Ramos (cell line): ENCODE data around the gene CNNM4.

Source experiments
- in situ Hi-C: fragments of 300-500 bp; cut with MboI; formaldehyde crosslinking; loops from one replicate; pipeline ENCODE4 v1.14.3; 2022; ENCODE audit warnings: low sequenced_read_pairs; ENCODE audit not compliant: unreplicated experiment

The CNNM4 gene

DNA sequence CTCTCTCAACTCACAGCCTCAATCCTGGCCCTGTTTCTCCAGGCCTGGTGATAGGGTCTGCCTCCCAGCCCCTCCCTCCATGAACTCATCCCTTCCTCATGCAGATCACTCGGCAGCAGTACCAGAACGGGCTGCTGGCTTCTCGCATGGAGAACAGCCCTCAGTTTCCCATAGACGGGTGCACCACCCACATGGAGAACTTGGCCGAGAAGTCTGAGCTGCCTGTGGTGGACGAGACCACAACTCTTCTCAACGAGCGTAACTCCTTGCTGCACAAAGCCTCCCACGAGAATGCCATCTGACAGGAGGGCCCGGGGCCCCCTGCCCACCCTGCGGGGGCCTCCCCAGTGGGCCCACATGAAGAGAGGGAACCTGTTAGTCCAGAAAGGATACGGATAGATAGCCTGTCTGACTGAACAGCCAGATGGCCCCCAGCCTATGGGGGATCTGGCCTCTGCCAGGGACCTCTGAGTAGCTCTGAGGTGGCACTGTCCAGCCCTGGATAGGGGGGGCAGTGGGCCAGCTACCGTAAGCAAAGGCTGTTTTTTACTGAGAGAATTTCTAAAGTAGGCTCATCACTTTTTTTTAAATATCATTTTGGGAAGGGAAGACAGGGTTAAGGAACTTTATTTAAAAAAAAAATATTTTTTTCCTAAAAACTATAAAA lies 48.6 kb downstream of the CNNM4 start:
- in situ Hi-C loops, result no loop called here

DNA sequence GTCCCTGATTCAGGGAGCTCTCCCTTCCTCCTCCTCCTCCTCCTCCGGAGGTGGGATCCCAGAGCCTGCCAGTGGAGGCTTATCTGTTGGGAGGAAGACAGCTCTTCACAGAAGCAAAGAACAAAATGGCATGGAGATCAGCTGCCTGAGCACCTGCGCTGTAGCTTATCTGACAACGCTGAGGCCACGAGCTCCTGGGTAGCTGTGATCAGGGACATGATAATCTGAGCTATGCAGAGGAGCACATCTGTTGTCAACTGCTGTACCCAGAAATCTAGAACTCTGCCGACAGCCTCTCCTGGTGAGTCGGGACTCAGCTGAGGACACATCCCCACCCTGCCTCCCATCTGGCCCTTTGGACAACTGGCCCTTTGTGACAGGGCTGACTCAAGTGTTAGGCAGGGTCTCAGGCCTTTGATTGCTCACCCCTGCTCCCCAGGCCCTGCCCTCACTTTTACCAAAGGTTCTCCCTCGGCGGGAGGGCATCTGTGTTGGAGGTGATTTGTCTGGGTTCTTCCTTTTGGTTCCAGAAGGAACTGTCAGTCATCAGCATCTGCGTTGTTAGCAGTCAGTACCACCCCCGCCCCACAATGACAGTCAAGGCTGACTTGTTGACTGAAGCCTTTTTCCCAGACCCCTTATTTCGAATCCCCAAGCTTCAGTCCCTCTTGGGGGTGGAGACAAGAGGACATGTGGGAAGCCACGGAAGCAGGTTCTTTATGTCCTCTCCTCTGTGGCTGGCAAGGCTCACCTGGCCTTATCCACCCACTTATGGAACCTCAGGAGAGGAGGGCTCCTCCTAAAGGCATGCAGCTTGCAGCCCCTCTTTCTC lies 49.5 kb downstream of the CNNM4 start:
- in situ Hi-C loops, result no loop called here

DNA sequence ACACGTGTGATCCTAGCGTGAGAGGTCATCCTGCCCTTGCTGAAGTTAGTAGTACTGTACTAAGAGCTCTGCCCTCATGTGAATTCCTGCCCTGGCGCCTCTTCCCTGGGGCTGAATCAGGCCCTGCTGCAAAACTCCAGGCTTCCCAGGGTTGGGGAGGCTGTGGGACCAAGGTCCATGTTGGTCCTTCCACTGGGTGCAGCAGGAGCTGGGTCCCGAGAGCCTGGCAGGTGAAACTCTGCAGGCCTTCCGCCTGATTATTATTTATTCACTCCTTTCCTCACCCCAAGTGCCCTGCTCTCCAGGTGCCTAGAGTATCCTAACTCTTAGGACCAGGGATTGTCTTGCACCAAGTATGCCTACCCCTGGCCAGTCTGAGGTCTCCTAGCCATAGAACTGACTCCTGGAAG lies 50.1 kb downstream of the CNNM4 start:
- in situ Hi-C loops, result no loop called here

DNA sequence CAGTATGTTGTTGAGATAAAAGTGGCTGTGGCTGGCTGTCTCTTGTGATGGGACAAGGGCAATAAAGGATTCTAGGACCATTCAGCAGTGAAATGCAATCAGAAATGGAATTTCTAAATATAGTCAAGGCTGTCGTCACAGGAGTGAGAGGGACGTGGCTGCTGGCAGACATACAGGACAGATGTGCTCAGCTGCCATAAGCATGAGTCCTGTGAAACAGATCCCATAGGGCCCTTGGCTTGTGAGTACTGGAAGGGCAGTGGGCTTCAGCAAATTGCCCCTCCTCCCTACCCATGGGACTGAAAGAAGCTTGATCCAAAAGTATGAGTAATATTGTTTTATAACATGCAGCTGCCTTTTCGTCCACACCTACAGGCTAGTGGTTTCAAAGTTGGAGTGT lies 51.2 kb downstream of the CNNM4 start:
- in situ Hi-C loops, result no loop called here

DNA sequence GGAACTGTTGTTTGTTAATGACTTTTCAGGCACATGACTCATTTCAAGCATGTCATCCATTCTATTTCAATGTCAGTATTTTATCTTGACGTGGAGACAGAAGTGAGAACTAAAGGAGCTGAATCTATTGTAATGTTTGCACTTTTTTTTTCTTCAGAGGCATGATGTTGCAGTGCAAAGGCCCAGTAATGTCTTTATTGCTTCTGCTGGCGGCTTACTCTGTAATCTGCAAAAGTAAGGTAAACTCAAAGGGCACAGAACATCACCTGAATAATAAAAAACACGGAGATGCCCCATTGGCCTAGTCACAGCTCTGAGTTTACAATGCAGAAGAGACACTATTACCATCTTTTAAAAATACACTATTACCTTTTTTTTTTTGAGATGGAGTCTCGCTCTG lies 53.0 kb downstream of the CNNM4 start:
- in situ Hi-C loops, result no loop called here

DNA sequence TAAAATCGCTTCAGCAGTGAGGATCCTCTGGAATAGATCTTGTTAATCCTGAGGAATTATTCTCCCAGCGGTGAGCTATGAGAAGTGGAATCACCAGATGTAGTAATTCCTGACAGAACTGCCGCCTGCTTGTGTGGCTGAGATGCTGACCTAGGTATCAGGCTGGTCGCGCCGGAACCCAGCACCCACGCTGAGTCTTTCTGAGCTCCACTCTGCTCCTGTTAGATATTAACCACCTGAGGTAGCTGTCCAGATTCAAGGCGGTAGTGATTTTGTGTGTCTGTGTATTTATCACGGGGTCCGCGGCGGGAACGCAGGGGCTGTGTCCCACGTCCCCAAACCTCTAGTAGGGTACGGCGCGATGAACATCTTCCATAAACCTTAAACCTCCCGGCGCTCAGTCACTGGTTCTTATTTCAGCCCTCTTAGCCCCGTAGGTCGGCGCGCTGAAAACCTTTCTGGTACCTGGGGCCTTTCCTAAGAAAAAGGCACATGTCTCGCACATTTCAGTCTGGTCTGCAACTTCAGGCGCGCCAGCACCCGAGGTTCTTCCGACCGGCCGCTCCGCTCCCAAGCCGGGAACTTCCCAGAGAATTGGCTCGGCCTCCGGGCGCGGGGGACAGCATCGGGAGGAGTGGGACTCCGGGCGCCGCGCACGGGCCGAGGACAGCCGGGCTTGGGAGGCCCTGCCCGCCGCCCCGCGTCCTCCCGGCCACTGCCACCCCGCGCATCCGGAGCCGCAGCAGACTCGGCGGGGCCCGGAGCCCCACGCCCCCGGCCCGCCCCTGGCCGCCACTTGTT lies 54.8 kb downstream of the CNNM4 start:
- in situ Hi-C loops, result no loop called here

DNA sequence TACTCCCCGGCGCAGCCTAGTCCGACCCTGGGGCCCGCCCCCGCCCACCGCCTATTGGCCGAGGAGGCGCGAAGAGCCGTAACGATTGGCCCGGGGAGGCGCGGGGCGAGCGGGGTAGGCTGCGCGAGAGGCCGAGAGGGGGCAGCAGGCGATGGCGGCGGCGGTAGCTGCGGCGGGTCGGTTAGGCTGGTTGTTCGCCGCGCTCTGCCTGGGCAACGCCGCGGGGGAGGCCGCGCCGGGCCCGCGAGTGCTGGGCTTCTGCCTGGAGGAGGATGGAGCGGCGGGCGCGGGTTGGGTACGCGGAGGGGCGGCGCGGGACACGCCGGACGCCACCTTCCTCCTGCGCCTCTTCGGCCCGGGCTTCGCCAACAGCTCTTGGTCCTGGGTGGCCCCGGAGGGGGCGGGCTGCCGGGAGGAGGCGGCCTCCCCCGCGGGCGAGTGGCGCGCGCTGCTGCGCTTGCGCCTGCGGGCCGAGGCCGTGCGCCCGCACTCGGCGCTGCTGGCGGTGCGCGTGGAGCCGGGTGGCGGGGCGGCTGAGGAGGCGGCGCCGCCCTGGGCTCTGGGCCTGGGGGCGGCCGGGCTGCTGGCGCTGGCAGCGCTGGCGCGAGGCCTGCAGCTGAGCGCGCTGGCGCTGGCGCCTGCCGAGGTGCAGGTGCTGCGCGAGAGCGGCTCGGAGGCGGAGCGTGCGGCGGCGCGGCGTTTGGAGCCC lies 55.6 kb downstream of the CNNM4 start, which contains the start of gene CNNM3:
Gene CNNM3 (plus strand): TSS at position 142 of the 709 bp plus-strand sequence. CDS start 10 bp downstream, at position 152.
- in situ Hi-C loops, result no loop called here

DNA sequence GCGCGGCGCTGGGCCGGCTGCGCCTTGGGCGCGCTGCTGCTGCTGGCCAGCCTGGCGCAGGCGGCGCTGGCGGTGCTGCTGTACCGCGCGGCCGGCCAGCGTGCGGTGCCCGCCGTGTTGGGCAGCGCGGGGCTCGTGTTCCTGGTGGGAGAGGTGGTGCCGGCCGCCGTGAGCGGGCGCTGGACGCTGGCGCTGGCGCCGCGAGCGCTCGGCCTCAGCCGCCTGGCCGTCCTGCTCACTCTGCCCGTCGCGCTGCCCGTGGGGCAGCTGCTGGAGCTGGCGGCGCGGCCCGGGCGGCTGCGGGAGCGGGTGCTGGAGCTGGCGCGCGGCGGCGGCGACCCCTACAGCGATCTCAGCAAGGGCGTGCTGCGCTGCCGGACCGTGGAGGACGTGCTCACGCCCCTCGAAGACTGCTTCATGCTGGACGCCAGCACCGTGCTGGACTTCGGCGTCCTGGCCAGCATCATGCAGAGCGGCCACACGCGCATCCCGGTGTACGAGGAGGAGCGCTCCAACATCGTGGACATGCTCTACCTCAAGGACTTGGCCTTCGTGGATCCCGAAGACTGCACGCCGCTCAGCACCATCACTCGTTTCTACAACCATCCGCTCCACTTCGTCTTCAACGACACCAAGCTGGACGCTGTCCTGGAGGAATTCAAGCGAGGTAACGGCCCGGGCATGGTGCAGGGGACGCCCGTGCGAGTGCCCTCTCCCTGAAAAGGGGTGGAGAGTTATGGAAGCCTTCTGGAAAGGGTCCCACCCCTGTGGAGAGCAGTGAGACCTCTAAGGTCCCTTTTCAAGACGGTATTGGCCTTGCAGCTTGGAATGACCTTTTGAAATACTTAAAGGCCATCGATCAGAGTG lies 56.4 kb downstream of the CNNM4 start:
- in situ Hi-C loops, result no loop called here

DNA sequence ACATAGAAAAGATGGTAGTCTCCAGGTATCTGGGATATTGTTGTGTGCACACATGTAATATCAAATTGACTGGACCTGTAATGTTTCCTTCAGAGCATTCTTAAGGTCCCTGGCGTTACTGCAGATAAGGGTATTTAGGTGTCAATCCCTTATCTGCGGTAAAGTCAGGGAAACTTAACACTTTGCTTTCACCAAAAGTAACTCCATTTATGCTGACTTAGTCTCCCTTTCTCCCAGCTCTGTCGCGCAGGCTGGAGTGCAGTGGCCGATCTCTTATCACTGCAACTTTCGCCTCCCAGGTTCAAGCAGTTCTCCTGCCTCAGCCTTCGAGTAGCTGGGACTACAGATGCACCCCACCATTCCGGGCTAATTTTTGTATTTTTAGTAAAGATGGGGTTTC lies 57.2 kb downstream of the CNNM4 start:
- in situ Hi-C loops, result no loop called here

DNA sequence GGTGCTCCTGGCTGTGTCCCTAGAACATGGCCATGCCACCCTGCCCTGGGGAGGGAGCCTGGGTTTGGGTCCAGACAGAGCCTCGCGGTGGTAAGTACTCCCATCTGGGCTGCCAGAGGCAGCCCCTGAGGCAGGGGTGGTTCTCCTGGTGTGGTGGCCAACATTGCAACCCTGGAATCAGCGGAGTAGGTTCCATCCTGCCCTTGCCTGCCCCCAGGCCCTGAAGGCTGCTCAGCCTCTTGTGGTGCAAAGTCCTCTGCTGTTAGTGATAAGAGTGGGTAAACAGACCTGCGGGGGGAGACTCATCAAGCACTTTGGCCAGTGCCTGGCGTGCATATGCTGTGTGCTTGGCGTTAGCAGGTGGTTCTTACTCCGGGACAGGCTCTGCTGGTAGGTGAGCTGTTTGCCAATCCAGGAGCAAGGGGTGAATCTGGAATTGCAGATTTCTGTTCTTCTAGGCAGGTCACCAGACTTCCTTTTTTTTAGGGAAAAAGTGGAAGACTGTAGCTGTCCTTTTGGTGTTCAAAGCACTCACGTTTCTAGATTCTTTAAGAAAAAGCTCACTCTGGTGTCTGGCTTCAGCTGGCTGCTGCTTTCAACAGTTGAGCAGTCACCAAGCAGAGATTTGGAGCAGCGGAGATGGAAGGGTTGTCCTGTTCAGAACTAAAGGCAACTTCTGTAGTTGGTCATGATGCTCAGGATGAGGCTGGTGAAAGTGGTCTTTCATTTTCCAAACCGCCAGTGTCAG lies 58.6 kb downstream of the CNNM4 start:
- in situ Hi-C loops, result no loop called here

DNA sequence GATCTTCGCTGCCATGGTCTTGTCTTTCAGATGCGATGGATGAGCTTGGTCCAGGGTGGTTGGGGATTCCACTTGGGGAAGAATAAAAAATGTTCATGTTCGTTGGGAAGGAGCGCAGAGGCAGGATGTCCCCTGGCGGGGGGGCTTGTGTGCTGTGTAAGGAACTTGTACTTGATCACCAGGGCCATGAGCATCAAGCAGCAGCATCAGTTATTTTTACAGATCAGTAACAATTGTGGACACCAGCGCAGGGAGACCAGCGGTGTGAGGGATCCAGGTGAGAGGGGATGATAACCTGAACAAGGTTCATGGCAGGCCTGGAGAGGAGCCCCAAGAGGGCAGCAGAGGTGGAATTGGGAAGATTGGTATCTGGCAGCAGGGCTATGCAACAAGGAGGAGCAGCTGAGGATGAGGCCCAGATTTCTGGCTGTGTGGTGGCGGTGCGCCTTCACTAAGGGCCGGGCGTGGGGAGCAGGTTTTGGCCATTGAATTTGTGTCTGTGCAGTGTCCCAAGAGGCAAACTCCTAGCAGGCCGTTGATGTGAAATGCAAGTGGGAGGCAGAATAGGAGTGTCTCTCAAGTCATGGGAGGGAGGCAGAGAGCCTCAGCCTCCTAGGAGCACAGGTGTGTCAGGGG lies 59.3 kb downstream of the CNNM4 start:
- in situ Hi-C loops, result no loop called here

DNA sequence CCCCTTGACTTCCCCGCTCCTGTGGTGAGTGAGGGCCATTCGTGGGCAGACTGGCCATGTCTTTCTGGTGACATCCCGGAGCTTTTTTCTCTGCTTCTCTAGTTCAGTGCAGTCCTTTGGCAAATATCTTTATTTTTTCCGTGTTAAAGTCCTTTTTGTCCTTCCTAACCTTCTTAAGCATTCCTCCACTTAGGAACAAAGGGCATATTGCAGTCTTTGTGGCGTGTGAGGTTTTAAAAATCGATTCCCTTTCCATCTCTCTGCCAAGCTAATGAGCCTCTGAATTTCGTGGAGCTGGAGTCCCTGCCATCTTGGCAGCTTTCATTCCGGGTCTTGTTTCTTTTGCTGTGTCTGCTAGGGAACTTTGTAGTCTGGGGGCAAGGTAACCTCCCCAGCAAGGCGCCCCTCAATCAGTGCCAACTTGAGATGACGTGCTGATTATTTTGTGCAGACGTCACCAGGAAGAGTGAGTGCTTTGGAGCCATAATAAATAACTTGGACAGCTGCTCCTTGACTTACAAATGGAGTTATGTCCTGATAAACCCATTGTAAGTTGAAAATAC lies 60.5 kb downstream of the CNNM4 start:
- in situ Hi-C loops, result no loop called here

DNA sequence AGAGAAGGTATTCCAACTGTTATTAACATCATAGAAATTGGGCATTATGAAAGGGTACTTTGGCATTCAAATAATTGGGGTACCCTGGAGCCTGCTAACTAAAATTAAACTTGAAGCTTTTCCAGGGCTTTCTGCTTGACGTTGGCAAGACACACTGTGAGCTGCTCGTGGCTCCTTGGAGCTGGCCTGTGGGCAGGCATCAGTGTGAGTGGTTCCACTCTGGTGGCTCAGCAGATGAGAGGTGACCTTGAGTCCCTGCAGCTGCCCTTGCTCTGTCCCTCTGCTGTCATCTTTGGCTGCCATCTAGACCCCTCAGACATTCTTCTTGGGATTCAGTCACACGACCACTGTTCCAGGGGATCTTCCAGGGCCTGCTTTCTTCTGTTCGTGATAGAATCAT lies 62.1 kb downstream of the CNNM4 start:
- in situ Hi-C loops, result no loop called here

DNA sequence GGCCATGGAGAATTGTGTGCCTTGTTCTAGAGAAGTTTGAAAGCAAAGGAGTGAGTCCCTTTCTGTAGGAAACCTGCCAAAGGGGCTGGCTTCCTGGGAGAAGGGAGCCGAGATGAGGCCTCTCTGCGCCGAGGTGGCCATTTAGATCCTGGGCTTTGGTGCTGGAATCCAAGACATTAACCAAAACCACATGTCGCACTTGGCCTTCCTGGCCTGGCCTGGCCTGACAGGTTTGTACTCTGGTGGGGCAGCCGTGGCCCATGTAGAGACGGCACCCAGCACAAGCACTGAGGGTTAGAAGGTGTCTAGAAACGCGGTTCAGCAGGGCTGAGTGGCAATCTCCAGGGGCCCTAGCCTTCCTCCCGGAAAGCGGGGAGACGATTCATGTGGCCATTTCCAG lies 62.5 kb downstream of the CNNM4 start:
- in situ Hi-C loops, result no loop called here

DNA sequence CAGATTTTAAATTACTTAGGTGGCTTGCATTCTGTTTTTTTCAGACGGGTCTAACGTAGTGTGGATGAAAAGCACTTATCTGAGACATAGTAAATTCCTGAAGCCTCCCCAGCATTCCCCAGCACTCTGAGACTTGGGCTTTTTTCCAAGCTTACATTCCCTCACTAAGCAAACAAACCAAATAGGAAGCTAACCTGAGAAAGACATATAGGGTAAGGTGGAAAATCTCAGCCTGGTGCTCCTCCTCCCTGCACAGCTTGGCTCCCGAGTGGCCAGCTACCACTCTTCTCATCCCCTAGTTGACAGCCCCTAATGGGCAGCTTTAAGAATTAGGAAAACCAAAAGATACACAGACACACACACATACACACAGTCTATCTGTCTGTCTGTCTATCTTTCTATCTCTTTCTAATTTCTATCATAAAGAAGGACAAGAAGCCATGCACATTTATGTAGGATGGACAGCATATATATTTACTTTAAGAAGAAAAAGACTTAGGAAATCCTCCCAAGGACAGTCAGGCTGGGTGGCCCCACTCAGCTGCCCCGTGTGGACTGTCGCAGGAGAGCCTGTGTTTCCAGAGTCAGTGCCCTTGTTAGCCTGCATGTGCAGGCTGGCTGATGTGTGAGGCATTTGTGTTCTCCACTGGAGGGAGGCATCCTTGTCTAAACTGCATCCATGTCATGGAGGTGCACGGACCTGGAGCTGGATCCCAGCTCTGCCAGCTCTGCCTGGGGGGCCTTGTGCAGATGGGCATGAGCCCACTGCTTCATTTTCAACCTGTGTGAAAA lies 63.6 kb downstream of the CNNM4 start:
- in situ Hi-C loops, result no loop called here

DNA sequence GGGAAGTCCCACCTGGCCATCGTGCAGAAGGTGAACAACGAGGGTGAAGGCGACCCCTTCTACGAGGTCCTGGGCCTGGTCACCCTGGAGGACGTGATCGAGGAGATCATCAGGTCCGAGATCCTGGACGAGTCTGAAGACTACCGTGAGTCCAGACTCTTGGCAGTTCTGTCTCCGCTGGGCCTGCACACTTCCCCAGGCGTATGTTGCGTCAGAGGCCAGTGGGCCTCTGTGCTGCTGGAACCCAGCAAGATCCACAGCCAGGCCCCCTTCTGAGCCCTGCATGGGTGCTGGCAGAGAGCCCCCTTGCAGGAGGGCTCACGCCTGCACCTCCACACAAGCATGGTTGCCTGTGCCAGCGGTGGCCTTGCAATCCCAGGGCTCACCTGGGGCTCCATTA lies 64.4 kb downstream of the CNNM4 start:
- in situ Hi-C loops, result no loop called here
